Activated naive CD4-positive, alpha-beta T cell treated with Interleukin-2 at 50 U/mL for 16 hours (primary cell): Measurements from ENCODE around the gene MUS81.
"Not testable (repeated sequence)": the region's sequence is repeated elsewhere in the genome, so short reads cannot be mapped to it uniquely, and the experiment has no call there.

Source experiments
- DNase-seq: peaks from one replicate; pipeline ENCODE4 v3.0.0-alpha.2; 2020

MUS81 gene, protein sequence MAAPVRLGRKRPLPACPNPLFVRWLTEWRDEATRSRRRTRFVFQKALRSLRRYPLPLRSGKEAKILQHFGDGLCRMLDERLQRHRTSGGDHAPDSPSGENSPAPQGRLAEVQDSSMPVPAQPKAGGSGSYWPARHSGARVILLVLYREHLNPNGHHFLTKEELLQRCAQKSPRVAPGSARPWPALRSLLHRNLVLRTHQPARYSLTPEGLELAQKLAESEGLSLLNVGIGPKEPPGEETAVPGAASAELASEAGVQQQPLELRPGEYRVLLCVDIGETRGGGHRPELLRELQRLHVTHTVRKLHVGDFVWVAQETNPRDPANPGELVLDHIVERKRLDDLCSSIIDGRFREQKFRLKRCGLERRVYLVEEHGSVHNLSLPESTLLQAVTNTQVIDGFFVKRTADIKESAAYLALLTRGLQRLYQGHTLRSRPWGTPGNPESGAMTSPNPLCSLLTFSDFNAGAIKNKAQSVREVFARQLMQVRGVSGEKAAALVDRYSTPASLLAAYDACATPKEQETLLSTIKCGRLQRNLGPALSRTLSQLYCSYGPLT

DNA sequence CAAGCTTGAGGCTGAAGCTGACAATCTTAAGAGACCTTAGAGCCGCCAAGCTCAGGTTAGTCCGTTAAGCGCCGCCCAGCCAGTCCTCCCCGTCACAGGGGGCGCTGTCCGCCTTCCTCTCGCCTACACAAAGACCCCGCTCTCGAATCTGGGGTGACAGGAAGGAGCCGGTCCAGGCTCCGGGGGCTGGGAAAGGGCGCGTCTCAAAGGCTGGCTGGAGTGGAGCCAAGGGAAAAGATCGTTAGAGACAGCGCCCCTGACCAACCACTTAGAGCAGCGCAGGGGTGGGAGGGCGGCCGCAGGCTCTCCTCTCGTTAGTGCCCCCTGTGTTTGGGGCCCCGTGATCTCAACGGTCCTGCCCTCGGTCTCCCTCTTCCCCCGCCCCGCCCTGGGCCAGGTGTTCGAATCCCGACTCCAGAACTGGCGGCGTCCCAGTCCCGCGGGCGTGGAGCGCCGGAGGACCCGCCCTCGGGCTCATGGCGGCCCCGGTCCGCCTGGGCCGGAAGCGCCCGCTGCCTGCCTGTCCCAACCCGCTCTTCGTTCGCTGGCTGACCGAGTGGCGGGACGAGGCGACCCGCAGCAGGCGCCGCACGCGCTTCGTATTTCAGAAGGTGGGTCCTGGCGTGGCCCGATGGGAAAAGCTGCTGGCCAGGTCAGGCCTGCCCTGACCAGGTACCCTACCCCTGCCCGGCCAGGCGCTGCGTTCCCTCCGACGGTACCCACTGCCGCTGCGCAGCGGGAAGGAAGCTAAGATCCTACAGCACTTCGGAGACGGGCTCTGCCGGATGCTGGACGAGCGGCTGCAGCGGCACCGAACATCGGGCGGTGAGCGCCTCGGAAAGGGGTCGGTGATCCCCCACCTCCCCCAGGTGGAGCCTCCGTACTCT, at the start of gene MUS81:
TSS of gene MUS81 (plus strand) at position 156 of the 887 bp plus-strand sequence. CDS start at position 477, 321 bp downstream.
- peak; percentile 95 for DNase-seq

DNA sequence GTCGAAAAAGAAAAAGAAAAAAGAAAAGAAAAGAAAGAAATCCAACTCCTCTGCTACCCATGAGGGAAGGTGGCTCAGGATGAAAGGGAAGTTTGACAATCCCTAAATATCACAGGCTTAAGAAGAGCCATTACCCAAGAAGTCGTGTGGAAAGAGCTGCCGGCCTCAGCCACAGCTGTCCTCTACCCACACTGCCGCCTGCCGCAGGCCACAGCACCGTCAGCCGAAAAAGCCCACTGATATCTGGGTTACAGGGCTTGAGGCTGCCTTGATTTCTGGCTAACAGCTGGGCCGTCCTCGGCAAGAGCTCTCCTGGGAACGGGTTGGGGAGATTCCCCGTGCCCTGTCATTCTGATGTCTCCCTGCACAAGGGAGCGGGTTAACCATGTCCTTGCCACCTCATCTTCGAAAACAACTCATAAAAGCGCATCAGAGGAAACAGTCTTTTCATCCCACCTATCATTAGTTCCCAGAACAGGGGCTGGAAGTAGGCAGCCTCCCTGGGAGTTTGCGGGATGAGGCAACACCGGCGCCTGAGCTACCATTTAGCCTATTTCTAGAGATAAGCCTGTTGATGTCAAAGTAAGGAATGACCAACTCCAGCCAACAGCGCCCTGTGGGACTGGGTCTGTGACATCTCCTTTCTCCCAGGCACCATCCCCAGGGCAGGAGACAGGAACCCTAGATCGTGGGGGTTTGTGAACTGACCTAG, 48.3 kb upstream of the MUS81 start:
- no peak for DNase-seq

DNA sequence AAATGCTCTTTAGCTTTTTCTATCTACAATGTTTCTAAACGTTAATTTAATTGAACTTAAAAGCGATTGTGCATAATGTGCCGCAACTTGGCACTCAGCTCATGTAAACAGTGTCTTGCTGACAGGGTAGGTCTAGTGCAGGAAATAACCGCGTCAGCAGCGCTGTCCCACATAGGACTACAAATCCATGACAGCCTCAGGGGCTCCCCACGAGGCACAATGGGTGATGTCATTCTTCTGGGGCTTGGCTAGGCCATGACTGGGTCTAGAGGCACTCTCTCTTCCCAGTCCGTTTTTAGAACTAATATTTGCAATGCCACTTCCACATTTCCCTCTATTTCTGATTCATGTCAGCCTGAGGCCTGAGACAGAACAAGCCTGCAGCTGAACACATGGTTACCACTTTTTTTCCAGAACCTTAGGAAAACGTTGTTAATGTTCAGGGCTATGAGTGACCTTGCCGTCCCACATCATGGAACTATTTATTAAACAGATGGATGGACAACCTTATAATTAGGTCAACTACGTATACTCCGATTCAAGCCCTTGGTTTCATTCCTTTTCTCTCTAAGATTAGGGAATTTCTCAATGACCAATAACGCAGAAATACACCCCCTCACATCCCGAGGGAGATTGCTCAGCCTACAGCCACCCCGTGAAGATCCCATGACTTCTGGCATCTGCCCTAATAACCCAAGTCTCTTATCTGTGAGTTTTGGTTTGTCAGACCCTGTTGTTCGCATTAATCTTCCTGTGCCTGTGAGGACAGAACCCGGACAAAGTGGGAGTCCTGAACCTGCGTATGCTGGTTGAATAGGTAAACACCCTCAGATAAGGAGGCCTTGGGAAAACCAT, 45.9 kb upstream of the MUS81 start:
- DNase-seq: no peak

DNA sequence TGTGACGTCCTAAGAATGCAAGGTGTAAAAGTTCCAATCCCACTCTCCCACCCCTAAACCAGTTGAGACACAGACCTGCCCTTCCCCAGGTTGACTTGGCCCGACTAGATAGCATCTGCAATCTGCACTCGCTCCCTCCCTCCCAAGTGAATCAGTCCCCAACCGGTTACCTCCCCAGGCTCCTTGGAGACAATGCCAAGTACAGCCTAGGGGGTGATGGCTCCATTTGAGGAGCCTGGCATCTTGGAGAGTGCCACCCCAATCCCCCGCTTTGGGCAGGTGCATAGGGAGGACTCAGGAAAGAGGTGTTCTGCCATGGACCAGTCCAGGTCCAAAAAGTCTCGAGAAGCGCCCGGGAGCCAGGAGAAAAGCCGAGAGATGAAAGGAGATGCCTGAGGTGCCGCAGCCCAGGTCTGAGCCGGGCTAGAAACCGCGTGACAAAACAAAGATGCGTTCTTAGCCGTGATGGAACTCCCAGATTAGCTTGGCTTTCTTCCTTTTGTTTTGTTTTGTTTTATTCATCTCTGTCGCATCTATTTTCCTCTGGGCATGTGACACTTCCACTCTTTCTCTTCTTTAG, 45.2 kb upstream of the MUS81 start:
- no peak for DNase-seq

DNA sequence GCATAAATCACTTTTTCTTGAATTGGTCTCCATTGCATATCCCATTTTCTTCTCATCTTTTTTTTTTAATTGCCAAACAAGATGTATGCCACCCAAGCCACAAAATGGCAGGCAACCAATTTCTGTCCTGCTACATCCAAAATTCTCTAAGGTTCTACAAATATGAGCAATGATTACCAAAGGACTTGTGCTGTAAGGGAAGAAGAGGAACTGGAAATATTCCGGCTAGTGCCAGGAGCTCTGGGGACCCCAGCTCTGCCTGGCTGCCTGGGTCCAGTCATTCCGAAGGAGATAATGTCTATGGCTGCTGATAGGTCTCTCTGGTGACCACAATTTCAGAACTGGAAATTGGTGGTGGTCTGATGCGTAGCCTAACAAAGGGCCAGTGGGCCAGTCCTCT, 43.5 kb upstream of the MUS81 start:
- DNase-seq: no peak

DNA sequence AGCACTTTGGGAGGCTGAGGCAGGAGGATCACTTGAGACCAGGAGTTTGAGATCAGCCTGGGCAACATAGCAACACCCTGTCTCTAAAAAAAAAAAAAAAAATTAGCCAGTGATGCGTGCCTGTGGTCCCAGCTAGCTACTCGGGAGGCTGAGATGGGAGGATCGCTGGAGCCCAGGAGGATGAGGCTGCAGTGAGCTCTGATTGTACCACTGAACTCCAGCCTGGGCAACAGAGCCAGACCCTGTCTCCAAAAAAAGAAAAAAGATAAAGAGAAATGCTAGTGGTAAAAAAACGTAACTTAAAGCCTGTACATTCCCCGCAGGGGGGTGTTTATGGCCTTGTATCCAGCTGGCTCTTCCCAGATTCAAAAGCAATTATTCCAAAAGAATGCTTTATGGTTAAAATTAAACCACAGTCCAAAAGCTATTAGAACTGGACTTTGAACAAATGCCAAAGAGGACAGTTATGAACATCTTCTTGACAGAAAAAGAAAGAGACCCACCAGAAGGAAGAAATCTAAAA, 42.9 kb upstream of the MUS81 start:
- no peak for DNase-seq

DNA sequence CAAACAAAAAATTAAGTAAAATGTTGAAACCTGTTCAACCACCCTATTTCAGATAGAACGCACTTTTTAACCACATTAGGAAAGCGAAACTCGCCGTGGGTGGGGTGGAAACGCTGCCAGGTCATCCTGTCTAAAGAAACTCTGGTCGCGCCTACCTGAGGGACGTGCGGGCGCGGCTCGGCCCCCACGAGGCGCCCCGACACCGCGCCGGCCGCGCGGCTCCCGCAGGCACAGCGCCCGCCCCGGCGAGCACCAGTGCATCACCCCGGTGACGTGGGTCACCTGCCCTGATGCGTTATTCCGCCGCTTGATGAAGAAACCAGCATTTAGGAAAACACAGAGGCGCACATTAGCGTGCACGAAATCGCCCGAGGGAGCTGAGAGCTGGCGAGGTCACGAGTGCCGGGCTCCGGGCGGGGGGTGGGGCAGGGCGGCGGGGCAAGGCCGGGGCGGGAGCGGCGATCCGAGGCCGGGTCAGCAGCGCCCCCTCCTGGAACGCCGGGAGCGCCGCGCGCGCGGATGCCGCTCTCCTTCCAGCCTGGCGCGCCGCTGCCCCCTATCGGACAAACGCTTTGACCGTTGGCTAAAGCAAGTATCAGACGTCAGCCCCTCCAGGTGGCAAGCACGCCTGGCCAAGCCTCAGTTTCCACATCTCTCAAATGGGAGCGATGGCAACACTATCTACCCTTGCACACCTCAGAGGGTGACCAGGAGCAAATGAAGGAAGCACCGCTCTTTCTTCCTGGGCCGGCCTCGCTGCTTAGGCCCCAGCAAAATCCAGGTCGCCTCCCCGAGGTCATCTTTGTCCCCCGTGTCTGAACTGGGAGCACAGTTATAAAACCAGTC, 42.2 kb upstream of the MUS81 start:
- peak; percentile 93 for DNase-seq

DNA sequence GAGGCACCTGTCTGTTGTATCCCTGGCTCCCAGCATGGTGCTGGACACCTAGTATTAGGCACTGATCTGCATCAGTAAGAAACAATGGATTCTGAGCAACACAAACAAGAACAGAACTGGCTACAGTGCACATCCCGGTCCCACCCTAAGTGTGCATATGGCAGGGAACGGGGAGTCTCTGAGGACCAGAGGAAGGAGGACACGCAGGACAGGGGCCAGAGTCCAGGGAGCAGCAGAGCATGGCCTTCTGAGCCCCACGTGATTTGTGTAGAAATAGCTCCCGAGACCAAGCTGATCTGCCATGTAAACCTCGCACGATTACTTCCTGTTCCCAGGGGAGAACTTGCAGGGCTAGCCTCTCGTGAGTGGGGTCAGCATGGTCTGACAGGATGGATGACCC, 39.1 kb upstream of the MUS81 start:
- DNase-seq: no peak

DNA sequence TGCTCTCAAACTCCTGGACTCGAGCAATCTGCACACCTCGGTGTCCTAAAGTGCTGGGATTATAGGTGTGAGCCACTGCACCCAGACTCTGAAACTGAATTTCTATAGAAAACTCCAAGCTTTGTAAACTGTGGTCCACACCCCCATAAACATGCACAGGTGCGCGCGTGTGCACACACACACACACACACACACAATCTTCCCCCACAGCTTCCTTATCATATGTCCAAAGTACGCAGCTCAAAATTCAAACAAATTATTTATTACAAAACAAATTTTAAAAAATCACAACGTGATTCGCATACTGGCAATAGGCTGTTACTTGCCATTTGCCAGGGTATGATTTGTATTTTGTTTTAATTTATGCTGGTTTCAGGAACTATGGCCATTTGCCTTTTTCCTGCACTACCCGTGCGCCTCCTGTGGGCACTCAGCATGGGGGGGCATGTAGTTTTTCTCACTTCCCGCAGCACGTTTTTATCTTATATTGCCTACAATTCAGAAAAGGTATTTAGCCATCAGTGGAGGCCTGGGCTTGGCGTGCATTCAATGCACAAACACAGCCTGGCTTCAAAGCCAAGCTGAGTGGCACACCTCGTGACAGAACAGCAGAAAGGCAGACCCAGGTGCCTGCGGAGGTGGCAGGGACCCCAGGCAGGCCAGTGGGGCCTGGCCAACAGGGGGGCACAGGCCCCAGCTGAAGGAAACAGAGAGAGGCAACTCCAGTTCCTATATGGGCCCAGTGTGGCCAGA, 37.3 kb upstream of the MUS81 start:
- DNase-seq: no peak

DNA sequence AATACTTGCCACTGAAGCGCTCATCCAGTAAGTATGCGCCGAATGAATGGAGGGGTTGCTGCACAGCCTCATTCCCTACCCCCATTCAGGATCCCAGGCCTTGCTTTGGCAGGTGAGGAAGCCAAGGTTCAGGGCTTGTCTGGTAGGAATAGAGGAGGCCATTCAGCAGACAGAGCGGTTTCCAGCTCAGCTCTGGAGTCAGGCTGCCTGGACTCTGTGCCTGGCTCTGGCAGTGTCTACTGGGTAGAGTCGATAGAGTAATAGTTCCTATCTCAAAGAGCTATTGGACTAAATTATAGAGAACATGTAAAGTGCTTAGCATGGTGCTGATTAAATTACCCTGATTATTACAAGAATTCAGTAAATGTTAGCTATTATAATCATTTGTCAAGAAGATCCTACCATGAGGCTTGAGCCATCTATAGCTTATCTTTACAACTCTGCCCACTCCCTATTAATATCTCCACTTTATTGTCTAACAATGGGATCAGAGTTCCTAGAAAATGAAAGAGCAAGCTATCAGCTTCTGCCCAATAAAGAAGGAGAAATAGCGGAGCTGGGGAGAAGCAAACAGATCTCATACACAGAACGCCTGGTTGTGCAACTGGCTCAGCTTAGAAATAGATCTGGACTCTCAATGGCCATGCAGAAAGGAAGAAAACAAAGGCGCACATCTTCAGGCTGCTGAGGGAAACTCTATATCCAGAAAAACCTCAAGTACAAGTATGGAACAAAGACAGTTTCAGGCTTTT, 33.1 kb upstream of the MUS81 start:
- DNase-seq: no peak

DNA sequence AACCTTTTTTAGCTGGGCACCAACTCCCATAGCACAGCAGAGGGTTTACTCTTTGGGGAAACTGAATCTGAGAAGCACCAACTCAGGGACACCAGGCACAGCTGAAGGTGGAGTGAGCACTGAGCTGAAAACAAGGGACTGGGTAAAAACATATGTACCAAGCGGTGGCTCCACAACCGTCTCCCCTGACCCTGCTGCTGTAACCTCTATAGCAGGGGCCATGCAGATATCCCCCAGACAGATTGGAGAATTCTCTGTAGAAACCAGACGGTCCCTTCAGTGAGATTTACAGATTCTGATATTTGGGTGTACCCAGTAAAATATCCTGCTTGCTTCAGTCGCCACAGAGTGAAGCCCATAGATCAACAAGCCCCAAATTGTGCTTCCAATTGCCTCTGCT, 30.8 kb upstream of the MUS81 start:
- DNase-seq: no peak

DNA sequence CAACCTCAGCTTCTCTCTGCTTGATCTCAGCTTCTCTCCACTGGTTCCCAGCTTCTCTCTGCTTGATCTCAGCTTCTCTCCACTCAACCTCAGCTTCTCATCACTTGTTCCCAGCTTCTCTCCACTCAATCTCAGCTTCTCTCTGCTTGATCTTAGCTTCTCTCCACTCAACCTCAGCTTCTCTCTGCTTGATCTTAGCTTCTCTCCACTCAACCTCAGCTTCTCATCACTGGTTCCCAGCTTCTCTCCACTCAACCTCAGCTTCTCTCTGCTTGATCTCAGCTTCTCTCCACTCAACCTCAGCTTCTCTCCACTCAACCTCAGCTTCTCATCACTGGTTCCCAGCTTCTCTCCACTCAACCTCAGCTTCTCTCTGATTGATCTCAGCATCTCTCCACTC, 28.0 kb upstream of the MUS81 start:
- not testable (repeated sequence) for DNase-seq

DNA sequence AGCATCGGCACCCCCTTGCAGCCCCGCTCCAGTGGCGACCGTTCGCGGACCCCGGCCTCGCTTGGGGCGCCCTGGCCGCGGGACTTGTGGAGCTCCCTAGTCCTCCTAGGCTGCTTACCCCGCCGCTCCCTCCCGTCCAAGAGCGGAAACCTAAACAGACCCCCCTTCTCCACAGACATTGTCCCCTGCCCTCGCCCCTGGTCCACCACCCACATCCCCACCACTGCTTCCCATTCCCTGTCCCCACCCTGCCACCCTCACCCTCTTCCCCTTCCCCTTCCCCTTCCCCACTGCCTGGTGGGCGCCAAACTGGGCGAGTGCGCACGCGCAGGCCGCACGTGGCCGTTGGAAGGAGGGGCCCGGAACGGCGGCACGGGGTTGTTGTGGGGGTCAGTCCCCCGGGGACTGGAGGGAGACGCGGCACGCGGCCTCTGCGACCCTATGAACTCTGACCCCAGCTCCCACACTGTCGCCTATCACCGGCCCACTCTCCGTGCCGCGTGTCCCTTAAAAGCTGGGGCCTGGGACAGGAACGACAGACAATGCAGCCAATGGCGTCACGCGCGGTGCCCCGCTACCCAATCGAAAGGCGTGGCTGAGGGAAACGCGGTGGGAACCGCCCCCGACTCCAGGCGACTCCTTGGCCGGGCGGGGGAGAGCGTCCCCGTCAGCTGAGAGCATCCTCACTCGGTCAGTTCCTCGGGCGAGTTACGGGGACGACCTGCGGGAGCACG, 26.8 kb upstream of the MUS81 start, which contains the start of gene SNX32:
TSS of gene SNX32 (plus strand) at position 667 of the 734 bp plus-strand sequence. CDS start 103 bp downstream, outside the sequence.
- peak; percentile 96 for DNase-seq

DNA sequence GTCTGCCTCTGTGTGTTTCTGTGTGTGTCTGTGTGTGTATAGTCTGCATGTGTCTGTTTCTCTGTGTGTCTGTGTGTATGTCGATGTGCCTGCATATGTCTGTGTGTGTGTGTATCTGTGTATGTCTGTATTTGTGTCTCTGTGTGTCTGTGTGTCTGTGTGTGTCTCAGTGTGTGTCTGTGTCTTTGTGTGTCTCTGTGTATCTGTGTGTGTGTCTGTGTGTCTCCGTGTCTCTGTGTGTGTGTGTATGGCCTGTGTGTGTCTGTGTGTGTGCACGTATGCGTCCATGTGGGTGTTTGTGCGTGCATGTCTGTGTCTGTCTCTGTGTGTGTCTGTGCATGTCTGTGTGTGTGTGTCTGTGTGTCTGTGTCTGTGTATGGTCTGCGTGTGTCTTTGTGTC, 26.0 kb upstream of the MUS81 start:
- DNase-seq: no peak

DNA sequence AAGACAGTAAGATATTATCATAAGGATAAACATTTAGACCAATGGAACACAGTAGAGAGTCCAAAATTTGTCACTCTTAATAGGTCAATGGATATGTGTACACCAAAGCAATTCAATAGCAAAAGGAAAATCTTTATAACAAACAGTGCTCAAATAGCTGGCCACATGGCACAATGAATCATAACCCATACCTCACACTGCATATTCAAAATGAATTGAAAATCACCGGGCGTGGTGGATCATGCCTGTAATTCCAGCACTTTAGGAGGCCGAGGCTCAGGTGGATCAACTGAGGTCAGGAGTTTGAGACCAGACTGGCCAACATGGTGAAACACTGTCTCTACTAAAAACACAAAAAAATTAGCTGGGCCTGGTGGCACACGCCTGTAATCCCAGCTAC, 18.1 kb upstream of the MUS81 start:
- DNase-seq: no peak

DNA sequence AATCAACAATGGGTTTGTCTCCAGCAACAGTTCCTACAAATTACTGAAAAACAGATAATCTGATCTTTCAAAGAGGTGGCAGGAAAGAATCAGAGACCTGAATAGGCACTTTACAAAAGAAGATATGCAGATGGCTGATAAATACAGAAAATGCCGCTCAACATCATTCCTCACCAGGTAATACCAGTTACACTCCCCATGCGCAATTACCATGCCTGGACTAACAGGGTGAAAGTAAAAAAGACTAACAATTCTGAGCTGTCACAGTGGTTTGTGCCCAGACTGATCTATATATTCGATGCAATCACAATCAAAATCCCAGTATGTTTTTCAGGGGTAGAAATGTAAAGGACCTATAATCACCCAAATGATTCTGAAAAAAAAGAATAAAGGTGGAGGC, 16.4 kb upstream of the MUS81 start:
- no peak for DNase-seq

DNA sequence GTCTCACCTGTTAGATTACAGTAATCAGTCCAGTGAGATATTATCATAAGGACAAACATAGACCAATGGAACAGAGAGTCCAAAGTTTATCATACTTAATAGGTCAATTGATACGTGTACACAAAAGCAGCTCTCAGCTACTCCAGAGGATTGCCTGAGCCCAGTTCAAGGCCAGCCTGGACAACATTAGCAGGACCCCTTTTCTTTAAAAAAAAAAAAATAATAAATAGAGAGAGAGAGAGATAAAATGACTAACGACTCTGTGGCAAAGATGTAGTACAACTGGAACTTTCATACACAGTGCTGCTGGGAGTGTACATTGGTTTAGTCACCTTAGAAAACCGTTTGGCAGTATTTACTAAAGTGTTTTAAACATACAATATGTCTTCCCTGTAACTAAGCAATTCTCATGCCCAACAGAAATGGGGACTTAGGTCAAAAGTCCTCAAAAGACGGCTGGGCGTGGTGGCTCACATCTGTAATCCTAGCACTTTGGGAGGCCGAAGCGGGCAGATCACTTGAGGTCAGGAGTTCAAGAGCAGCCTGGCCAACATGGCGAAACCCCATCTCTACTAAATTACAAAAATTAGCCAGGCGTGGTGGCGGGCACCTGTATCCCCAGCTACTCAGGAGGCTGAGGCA, 15.9 kb upstream of the MUS81 start:
- DNase-seq: no peak

DNA sequence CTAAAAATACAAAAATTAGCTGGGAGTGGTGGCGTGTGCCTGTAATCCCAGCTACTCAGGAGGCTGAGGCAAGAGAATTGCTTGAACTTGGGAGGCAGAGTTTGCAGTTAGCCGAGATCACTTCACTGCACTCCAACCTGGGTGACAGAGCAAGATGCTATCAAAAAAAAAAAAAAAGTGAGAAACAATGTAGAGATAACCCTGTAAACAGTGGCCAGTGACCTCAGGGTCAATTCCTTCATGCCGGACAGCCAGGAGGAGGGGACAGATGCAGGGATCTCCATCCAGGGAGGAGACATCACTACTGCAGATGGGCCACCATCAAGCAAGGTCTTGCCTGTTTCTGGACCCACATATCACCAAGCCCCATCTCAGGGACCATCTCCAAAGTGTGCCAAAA, 12.5 kb upstream of the MUS81 start:
- DNase-seq: no peak
